Ovary (tissue), 9 donors: Measurements from ENCODE around the gene RBM44. TPM values are rescaled to one million over a fixed set of nuclear protein-coding genes. Genes with fewer than 3 reads are reported as not detected.

ENCODE experiments used
- DNase-seq, 5 donors: peaks; one replicate each; pipeline ENCODE4 v3.0.0-alpha.2; 2019 to 2020
- H3K27ac ChIP-seq, 2 donors: fragments of 200-600 bp; one replicate each; pipeline versions ENCODE4 v1.5.1 to v1.8.0; 2019 to 2022
- H3K27me3 ChIP-seq: fragments of 200-600 bp; one replicate; pipeline ENCODE4 v1.8.0; 2022
- H3K36me3 ChIP-seq: fragments of 200-600 bp; sonication (generic); one replicate; pipeline ENCODE4 v1.5.1; 2019
- H3K4me1 ChIP-seq: one replicate; pipeline ENCODE4 v1.8.1; 2013; ENCODE audit warnings: mild to moderate bottlenecking, moderate library complexity; ENCODE audit not compliant: insufficient read depth
- H3K4me3 ChIP-seq: fragments of 200-600 bp; sonication (generic); one replicate; pipeline ENCODE4 v1.5.1; 2017
- H3K9me3 ChIP-seq, 2 donors: fragments of 200-600 bp in 1 of 2; sonication (generic) in 1 of 2; one replicate each; pipeline versions ENCODE4 v1.5.1 to v1.8.1; 2013 to 2019; ENCODE audit warnings: mild to moderate bottlenecking in 1 of 2, moderate library complexity in 1 of 2
- EP300 ChIP-seq: sonication (generic); formaldehyde crosslinking; IDR thresholded peaks from one replicate; pipeline ENCODE4 v1.6.1; 2017; ENCODE audit warnings: antibody characterized with exemption
- POLR2A ChIP-seq: fragments of 450-650 bp; IDR thresholded peaks from one replicate; pipeline ENCODE4 v1.6.1; 2017; ENCODE audit warnings: antibody characterized with exemption, mild to moderate bottlenecking, moderate library complexity
- WGBS, 3 donors: extraction: QIAGEN DNeasy Blood & Tissue Kit in 1 of 3; methylation state at CpG; one replicate each; pipeline versions ENCODE4 v1.1.5 to v1.1.7; 2013 to 2017; 5-methylcytosine and 5-hydroxymethylcytosine counted together
- intact Hi-C, 4 donors: fragments of 100-400 bp; cut with DNase I; formaldehyde crosslinking; loops; one replicate each; pipeline versions ENCODE4 v1.11.0 to v1.15.1; 2022 to 2023
- polyA plus RNA-seq, 2 donors: library from polyadenylated mRNA; stranded (reverse); fragments of 200-250 nt in 1 of 2; fragments of 350-450 nt in 1 of 2; fragmentation: Illumina TruSeq in 1 of 2; extraction: RNeasy Lipid Tissue Mini Kit (QIAGEN cat#74804) in 1 of 2; gene quantifications; one replicate each; pipeline ENCODE4 v1.2.3, GENCODE V29; 2013 to 2014
- total RNA-seq, 7 donors: library from RNA; depleted of rRNA in 2 of 7; stranded (reverse); fragments of >200 nt in 2 of 7; fragmentation: NEBNext Ultra II Directional in 3 of 7; extraction: Animal tissue kit (Norgen Biotek cat#: 25700) in 3 of 7; gene quantifications; one replicate each; pipeline versions ENCODE4 v1.1.0 to v1.2.4, GENCODE V29; 2016 to 2023
- TF ChIP-seq, protein P1 (sequence below), 3 donors: fragments of 450-650 bp in 2 of 3; fragments of 200-600 bp in 1 of 3; IDR thresholded peaks; one replicate each; pipeline versions ENCODE4 v1.5.1 to v1.8.0; 2016 to 2022; ENCODE audit warnings: antibody characterized with exemption in 3 of 3, mild to moderate bottlenecking in 1 of 3
- donor health status: DM: no; HTN: no; CAD: no; lungs with moderate emphysema.
- donor health status: DM: no; HTN: no; CAD: no.
- donor health status: Bipolar disorder and iron deficiency.
- donor health status: DM: yes; HTN: yes; CAD: no.
- donor health status: DM: no; HTN: no; CAD: no.
- donor health status: DM: yes; HTN: yes; CAD: no.

RBM44 gene
- total and polyA plus RNA-seq, 9 donors, result 0.13 to 0.83 (median 0.33) TPM

DNA sequence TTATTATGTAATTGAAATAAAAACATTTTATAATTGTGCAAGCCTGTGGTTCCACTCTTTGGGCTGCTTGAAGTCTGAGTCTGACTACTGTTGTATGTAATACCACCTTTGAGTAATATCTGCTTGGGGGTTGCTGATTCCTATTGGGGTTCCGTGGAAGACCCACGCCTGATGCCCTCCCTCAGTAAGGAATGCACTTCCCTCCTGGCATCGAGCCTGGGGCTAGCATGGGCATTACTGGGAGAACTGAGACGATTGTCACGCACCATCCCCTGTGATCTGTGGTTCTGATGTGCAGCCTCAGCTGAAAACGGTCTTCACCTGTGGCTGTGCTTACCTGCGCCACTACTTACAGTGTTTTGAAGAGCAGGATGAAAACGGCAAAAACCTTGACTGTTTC is 32.7 kb upstream of the RBM44 start:
- H3K27ac ChIP-seq, result no peak overlapping the region

GRCh38 chr2:237766340-237766739 is 32.2 kb upstream of the RBM44 start:
- H3K4me1 ChIP-seq, result peaks cover 5% of the 10 kb centered on the region
- WGBS, 3 donors, result 71 to 75% (median 73%) methylated on average over 2 of the region's 2 CpGs
- no peak overlapping the region for H3K27ac ChIP-seq
- intact Hi-C loops, result loop anchor here in 1 of 4 donors (10.0 kb wide), 1 partner anchor 178 kb away; no protein-coding TSS in a partner anchor
- no peaks in the 10 kb centered on the region for H3K36me3 ChIP-seq
- H3K27me3 ChIP-seq, result no peaks in the 10 kb centered on the region
- DNase-seq, result no peak
- TF ChIP-seq EP300 (no peak), POLR2A (no peak)
- TF ChIP-seq, protein P1, sequence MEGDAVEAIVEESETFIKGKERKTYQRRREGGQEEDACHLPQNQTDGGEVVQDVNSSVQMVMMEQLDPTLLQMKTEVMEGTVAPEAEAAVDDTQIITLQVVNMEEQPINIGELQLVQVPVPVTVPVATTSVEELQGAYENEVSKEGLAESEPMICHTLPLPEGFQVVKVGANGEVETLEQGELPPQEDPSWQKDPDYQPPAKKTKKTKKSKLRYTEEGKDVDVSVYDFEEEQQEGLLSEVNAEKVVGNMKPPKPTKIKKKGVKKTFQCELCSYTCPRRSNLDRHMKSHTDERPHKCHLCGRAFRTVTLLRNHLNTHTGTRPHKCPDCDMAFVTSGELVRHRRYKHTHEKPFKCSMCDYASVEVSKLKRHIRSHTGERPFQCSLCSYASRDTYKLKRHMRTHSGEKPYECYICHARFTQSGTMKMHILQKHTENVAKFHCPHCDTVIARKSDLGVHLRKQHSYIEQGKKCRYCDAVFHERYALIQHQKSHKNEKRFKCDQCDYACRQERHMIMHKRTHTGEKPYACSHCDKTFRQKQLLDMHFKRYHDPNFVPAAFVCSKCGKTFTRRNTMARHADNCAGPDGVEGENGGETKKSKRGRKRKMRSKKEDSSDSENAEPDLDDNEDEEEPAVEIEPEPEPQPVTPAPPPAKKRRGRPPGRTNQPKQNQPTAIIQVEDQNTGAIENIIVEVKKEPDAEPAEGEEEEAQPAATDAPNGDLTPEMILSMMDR (IDR thresholded peaks at IDR 0.05), result no peak
- no peaks in the 10 kb centered on the region for H3K9me3 ChIP-seq
- H3K4me3 ChIP-seq, result no peak overlapping the region

More for the DNA sequence above, 32.7 kb upstream of the RBM44 start:
- no peak overlapping the region for H3K4me3 ChIP-seq
- DNase-seq, result no peak
- 84 to 88% (median 85%) methylated on average over 8 of the region's 8 CpGs for WGBS, 3 donors
- intact Hi-C loops, result loop anchor here in 1 of 4 donors (10.0 kb wide), 1 partner anchor 179 kb away; no protein-coding TSS in a partner anchor
- H3K27me3 ChIP-seq, result no peaks in the 10 kb centered on the region
- TF ChIP-seq, protein P1 (IDR thresholded peaks at IDR 0.05), result no peak
- no peak for TF ChIP-seq EP300
- TF ChIP-seq POLR2A, result no peak
- no peaks in the 10 kb centered on the region for H3K9me3 ChIP-seq
- no peaks in the 10 kb centered on the region for H3K36me3 ChIP-seq
- H3K4me1 ChIP-seq, result peaks cover 5% of the 10 kb centered on the region

GRCh38 chr2:237772513-237772912 is 26.1 kb upstream of the RBM44 start:
- no peaks in the 10 kb centered on the region for H3K4me1 ChIP-seq
- no peak for DNase-seq
- no peak overlapping the region for H3K4me3 ChIP-seq
- WGBS, 3 donors, result 92 to 98% (median 98%) methylated on average over 3 of the region's 3 CpGs
- no peaks in the 10 kb centered on the region for H3K27me3 ChIP-seq
- H3K36me3 ChIP-seq, result no peaks in the 10 kb centered on the region
- no peak overlapping the region for H3K27ac ChIP-seq
- no peaks in the 10 kb centered on the region for H3K9me3 ChIP-seq
- TF ChIP-seq, protein P1 (IDR thresholded peaks at IDR 0.05), result no peak
- TF ChIP-seq POLR2A (no peak), EP300 (no peak)
- intact Hi-C loops, result no loop called here

GRCh38 chr2:237773826-237774225 is 24.8 kb upstream of the RBM44 start:
- H3K9me3 ChIP-seq, result no peaks in the 10 kb centered on the region
- no peak overlapping the region for H3K27ac ChIP-seq
- intact Hi-C loops, result no loop called here
- H3K4me1 ChIP-seq, result no peaks in the 10 kb centered on the region
- DNase-seq, result no peak
- 89 to 95% (median 89%) methylated on average over 15 of the region's 15 CpGs for WGBS, 3 donors
- H3K36me3 ChIP-seq, result no peaks in the 10 kb centered on the region
- no peaks in the 10 kb centered on the region for H3K27me3 ChIP-seq
- H3K4me3 ChIP-seq, result no peak overlapping the region
- TF ChIP-seq, protein P1 (IDR thresholded peaks at IDR 0.05), result no peak
- TF ChIP-seq POLR2A, result no peak
- no peak for TF ChIP-seq EP300
